IMR-90 (cell line): ENCODE data around the gene SVIL. TPM values are rescaled to one million over a fixed set of nuclear protein-coding genes. Genes with fewer than 3 reads are reported as not detected.
"Not testable (repeated sequence)": the region's sequence is repeated elsewhere in the genome, so short reads cannot be mapped to it uniquely, and the experiment has no call there.

ENCODE experiments used
- ATAC-seq: fragments of 200-7000 bp; cut with Tn5 transposase; 2 replicates; pipeline ENCODE4 v1.9.1; 2020; ENCODE audit warnings: low read depth, mild to moderate bottlenecking, moderate library complexity
- BruUV-seq: library from RNA; stranded (reverse); fragments of 400-500 nt; replicated peaks from 2 replicates; lab custom pipeline; 2021; lab: Mats Ljungman, UMichigan
- CTCF ChIA-PET: fragments of 300-600 bp; formaldehyde crosslinking; extraction: SDS; loops from one replicate; lab custom pipeline; 2021; ENCODE audit warnings: antibody characterized with exemption; lab: Yijun Ruan, JAX
- POLR2A ChIA-PET: fragments of 300-600 bp; sonication (Branson Sonifier 250); formaldehyde crosslinking; loops from one replicate; lab custom pipeline; 2022; ENCODE audit warnings: antibody characterized with exemption; ENCODE audit not compliant: unreplicated experiment; lab: Charles Lee
- DNase-seq: peaks from one replicate; pipeline ENCODE4 v3.0.0; 2013
- H2AFZ ChIP-seq: replicated peaks from 2 replicates; pipeline ENCODE3; 2013; ENCODE audit warnings: low read length, mild to moderate bottlenecking; ENCODE audit not compliant: poor library complexity
- H2AK5ac ChIP-seq: 2 replicates; pipeline ENCODE4 v1.6.1; 2013; ENCODE audit warnings: low read depth, low read length, inconsistent platforms
- H2AK9ac ChIP-seq: replicated peaks from 2 replicates; pipeline ENCODE3; 2013; ENCODE audit warnings: mild to moderate bottlenecking, low read depth, low read length, moderate library complexity; ENCODE audit not compliant: poor library complexity
- H2BK120ac ChIP-seq: 2 replicates; pipeline ENCODE4 v1.6.1; 2013; ENCODE audit warnings: low read depth, low read length, inconsistent platforms
- H2BK15ac ChIP-seq: 3 replicates; pipeline ENCODE4 v1.6.1; 2013; ENCODE audit warnings: low read depth, low read length, inconsistent platforms
- H2BK20ac ChIP-seq: 2 replicates; pipeline ENCODE4 v1.6.1; 2013; ENCODE audit warnings: low read depth, mild to moderate bottlenecking, inconsistent platforms, low read length, moderate library complexity
- H2BK5ac ChIP-seq: 2 replicates; pipeline ENCODE4 v1.6.1; 2013; ENCODE audit warnings: mild to moderate bottlenecking, low read depth, low read length, inconsistent platforms; ENCODE audit not compliant: poor library complexity, severe bottlenecking
- H3K14ac ChIP-seq: replicated peaks from 2 replicates; pipeline ENCODE4 v1.6.1; 2013; ENCODE audit warnings: low read depth, low read length, inconsistent platforms
- H3K18ac ChIP-seq: 2 replicates; pipeline ENCODE4 v1.6.1; 2013; ENCODE audit warnings: low read depth, low read length, control low read depth
- H3K23ac ChIP-seq: 2 replicates; pipeline ENCODE4 v1.6.1; 2013; ENCODE audit warnings: low read depth, low read length, inconsistent platforms
- H3K27ac ChIP-seq: 2 replicates; pipeline ENCODE4 v1.5.1; 2013; ENCODE audit warnings: mild to moderate bottlenecking, control low read depth, low read length; ENCODE audit not compliant: insufficient read depth
- H3K27me3 ChIP-seq: 2 replicates; pipeline ENCODE4 v1.6.1; 2013; ENCODE audit warnings: low read length; ENCODE audit not compliant: control insufficient read depth, insufficient read depth
- H3K36me3 ChIP-seq: 2 replicates; pipeline ENCODE4 v1.6.1; 2013; ENCODE audit warnings: low read length, mixed read lengths; ENCODE audit not compliant: control insufficient read depth, insufficient read depth
- H3K4ac ChIP-seq: 2 replicates; pipeline ENCODE4 v1.6.1; 2013; ENCODE audit warnings: low read depth, low read length, inconsistent platforms
- H3K4me1 ChIP-seq: 2 replicates; pipeline ENCODE4 v1.6.1; 2013; ENCODE audit warnings: low read length, mixed read lengths; ENCODE audit not compliant: control insufficient read depth, insufficient read depth
- H3K4me2 ChIP-seq: 2 replicates; pipeline ENCODE4 v1.6.1; 2013; ENCODE audit warnings: low read depth, mild to moderate bottlenecking, control low read depth, low read length, moderate library complexity
- H3K4me3 ChIP-seq: 2 replicates; pipeline ENCODE4 v1.5.1; 2013; ENCODE audit warnings: low read depth, mild to moderate bottlenecking, control low read depth, low read length, moderate library complexity; ENCODE audit not compliant: insufficient read depth
- H3K56ac ChIP-seq: 2 replicates; pipeline ENCODE4 v1.6.1; 2013; ENCODE audit warnings: low read length, inconsistent platforms; ENCODE audit not compliant: insufficient read depth; ENCODE audit errors: extremely low read depth
- H3K79me1 ChIP-seq, 2 experiments: 2 replicates each; pipeline ENCODE4 v1.6.1; 2013; ENCODE audit warnings: low read length in 2 of 2, inconsistent platforms in 1 of 2, low read depth in 1 of 2
- H3K9ac ChIP-seq: 2 replicates; pipeline ENCODE4 v1.6.1; 2013; ENCODE audit warnings: low read depth, low read length, control low read depth
- H3K9me1 ChIP-seq: 2 replicates; pipeline ENCODE4 v1.6.1; 2013; ENCODE audit warnings: low read length, inconsistent platforms; ENCODE audit not compliant: insufficient read depth
- H3K9me3 ChIP-seq: 2 replicates; pipeline ENCODE4 v1.6.1; 2013; ENCODE audit warnings: low read length; ENCODE audit not compliant: control insufficient read depth, insufficient read depth
- H4K20me1 ChIP-seq: 2 replicates; pipeline ENCODE4 v1.6.1; 2013; ENCODE audit warnings: low read length, inconsistent platforms; ENCODE audit not compliant: insufficient read depth
- H4K5ac ChIP-seq: 2 replicates; pipeline ENCODE4 v1.6.1; 2013; ENCODE audit warnings: mild to moderate bottlenecking, low read depth, low read length, control low read depth
- H4K8ac ChIP-seq, 2 experiments: 2 replicates each; pipeline ENCODE4 v1.6.1; 2013; ENCODE audit warnings: low read depth in 2 of 2, low read length in 2 of 2, control low read depth in 1 of 2, inconsistent platforms in 1 of 2
- H4K91ac ChIP-seq: 2 replicates; pipeline ENCODE4 v1.6.1; 2013; ENCODE audit warnings: low read depth, low read length, inconsistent platforms; ENCODE audit not compliant: insufficient read depth
- CTCF ChIP-seq: conservative IDR thresholded peaks from 2 replicates; pipeline ENCODE4 v1.5.1; 2012; ENCODE audit warnings: mild to moderate bottlenecking, low read depth, low read length, improper control_type of control experiment
- RAD21 ChIP-seq: IDR thresholded peaks from 2 replicates; pipeline ENCODE4 v1.6.1; 2012; ENCODE audit warnings: low read length, improper control_type of control experiment
- SMC3 ChIP-seq: fragments of 150-350 bp; IDR thresholded peaks from 2 replicates; pipeline ENCODE4 v1.6.1; 2016; ENCODE audit warnings: low read depth, mild to moderate bottlenecking, antibody characterized with exemption, low read length, moderate library complexity
- WGBS, 2 experiments: methylation state at CpG; one replicate each; pipeline versions ENCODE4 v1.1.5 to v1.1.7; 2013; ENCODE audit warnings: missing lambda C conversion rate in 2 of 2; ENCODE audit not compliant: insufficient read length in 1 of 2; ENCODE audit errors: extremely low coverage in 2 of 2; 5-methylcytosine and 5-hydroxymethylcytosine counted together
- dilution Hi-C: fragments of 300-500 bp; cut with HindIII; formaldehyde crosslinking; loops from one replicate; pipeline ENCODE4 v1.14.3; 2018; ENCODE audit warnings: low sequenced_read_pairs; ENCODE audit not compliant: unreplicated experiment
- in situ Hi-C: fragments of 300-500 bp; cut with MboI; formaldehyde crosslinking; loops from 3 replicates; pipeline ENCODE4 v1.14.3; 2019; ENCODE audit warnings: low sequenced_read_pairs, inconsistent platforms, mixed read lengths
- intact Hi-C: fragments of 100-400 bp; cut with micrococcal nuclease; formaldehyde crosslinking; loops from 2 replicates; pipeline ENCODE4 v1.10.0; 2022
- polyA plus RNA-seq, 3 experiments: library from polyadenylated mRNA; depleted of rRNA; stranded (reverse); fragments of >200 nt; gene quantifications; 2 replicates each; pipeline ENCODE4 v1.2.3, GENCODE V29; 2012; ENCODE audit warnings: low replicate concordance in 1 of 3
- total RNA-seq: library from RNA; depleted of rRNA; stranded (reverse); fragments of >200 nt; gene quantifications from 2 replicates; pipeline ENCODE4 v1.2.3, GENCODE V29; 2012

The SVIL gene
- total and polyA plus RNA-seq, 2 of the 4 experiments (the other 2 are of a cell fraction) = 11.5 to 11.6 TPM

- H3K9ac ChIP-seq, H2BK15ac ChIP-seq, H2BK120ac ChIP-seq, H3K9me3 ChIP-seq, in situ Hi-C loops, H3K23ac ChIP-seq, BruUV-seq, H3K36me3 ChIP-seq, H3K27me3 ChIP-seq, H4K8ac ChIP-seq, dilution Hi-C loops, H4K5ac ChIP-seq, H2BK20ac ChIP-seq, H2AK5ac ChIP-seq, H2AK9ac ChIP-seq, H3K4me3 ChIP-seq, H3K56ac ChIP-seq, POLR2A ChIA-PET, H3K9me1 ChIP-seq, H3K18ac ChIP-seq, H4K91ac ChIP-seq, H3K4ac ChIP-seq, H3K4me1 ChIP-seq, H3K4me2 ChIP-seq, H3K27ac ChIP-seq, H2BK5ac ChIP-seq, H3K14ac ChIP-seq: not testable (repeated sequence)
- Histone ChIP-seq H3K79me1 (peaks cover 20 to 64% of the 10 kb centered on the region in 2 experiments), H4K20me1 (peaks cover 22% of the 10 kb centered on the region), H2AFZ (peak overlapping the region; percentile 41)
- DNase-seq (peak; percentile 62), ATAC-seq (peak; percentile 95)
- 50% methylated on average over 1 of the region's 21 CpGs; no CpG with 5 or more reads in 1 of the 2 experiments for WGBS, 2 experiments
- intact Hi-C loops = loop anchor here (1.0 to 2.0 kb wide), 3 partner anchors 56 to 820 kb away; no protein-coding TSS in a partner anchor
- CTCF ChIA-PET = interaction anchor here (0.6 to 1.0 kb wide), 3 partner anchors 18 to 61 kb away, joined by 3 to 9 read pairs (median 3); no protein-coding TSS in a partner anchor
- TF ChIP-seq RAD21 (peak; percentile 58), SMC3 (peak; percentile 39), CTCF (peak; percentile 52)
Observed at GRCh38 chr10:29448756-29449592, 185.8 kb downstream of the SVIL start.
